ENCODE data around the gene USP13.
A peak's percentile ranks its signal among the peaks of the same experiment; 100 is the strongest.
"Not testable (repeated sequence)": the region's sequence is repeated elsewhere in the genome, so short reads cannot be mapped to it uniquely, and the experiment has no call there.

Gene USP13

GRCh38 chr3:179652447-179653095, at the start of gene USP13:
Gene USP13, plus strand, starts transcription at chr3:179653040. Its CDS starts 186 bp downstream, at chr3:179653226.
- peak; percentile 70 for DNase-seq

DNA sequence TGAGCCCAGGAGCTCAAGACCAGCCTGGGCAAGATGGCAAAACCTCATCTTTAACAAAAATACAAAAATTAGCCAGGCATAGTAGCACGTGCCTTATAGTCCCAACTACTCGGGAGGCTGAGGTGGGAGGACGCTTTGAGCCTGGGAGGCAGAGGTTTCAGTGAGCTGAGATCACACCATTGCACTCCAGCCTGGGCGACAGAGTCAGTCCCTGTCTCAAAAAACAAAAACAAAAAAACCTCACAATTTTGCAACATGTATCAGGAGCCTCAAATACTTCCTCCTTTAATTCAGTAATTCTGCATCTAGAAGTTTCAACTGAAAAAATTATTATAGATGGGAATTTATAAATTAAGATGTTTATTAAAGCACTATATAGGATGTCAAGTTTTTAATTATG, 49.5 kb upstream of the USP13 start:
- no peak for DNase-seq

GRCh38 chr3:179603831-179604230, 49.0 kb upstream of the USP13 start:
- no peak for DNase-seq

- DNase-seq = peak; percentile 94
Measured at GRCh38 chr3:179604321-179605078, 48.3 kb upstream of the USP13 start, which contains the start of the genes MRPL47 and NDUFB5. Gene MRPL47, minus strand, starts transcription at chr3:179604638. Its CDS starts 14 bp downstream, at chr3:179604624. Gene NDUFB5, plus strand, starts transcription at chr3:179604794. Its CDS starts 22 bp downstream, at chr3:179604816.

DNA sequence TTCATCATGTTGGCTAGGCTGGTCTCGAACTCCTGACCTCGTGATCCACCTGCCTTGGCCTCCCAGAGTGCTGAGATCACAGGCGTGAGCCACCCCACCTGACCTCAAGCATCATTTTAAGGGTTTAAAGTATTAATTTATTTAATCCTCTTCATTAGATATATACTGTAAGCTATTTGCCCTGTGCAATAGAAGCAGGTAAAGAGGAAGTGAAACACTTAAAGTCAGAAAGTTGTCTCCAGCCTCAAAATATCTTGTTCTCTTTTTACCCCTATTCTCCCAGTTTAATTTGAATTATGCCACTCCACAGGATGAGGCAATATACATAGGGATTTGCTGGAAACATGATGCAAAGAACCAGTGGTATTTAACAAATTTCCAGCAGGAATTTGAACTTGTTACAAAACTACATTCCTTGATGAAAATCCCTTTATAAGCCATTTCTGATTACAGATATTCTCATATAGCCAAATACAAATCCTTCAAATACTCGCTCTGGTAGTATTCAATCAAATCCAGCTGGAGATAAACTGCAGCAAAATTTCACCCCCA, 46.2 kb upstream of the USP13 start:
- DNase-seq = no peak

- DNase-seq = peak; percentile 18
Measured at GRCh38 chr3:179608931-179609720, 43.7 kb upstream of the USP13 start.

DNA sequence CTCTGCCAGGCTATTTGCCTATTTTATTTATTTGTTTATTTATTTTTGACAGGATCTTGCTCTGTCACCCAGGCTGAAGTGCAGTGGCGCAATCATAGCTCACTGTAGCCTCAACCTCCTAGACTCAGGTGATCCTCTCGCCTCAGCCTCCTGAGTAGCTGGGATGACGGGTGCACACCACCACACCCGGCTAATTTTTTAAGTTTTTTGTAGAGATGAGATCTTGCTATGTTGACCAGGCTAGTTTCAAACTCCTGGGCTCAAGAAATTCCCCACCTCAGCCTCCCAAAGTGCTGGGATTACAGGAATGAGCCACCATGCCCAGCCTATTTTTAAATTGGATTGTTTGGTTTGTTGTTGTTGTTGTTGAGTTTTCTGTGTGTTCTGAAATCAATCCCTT, 42.8 kb upstream of the USP13 start:
- DNase-seq = no peak

DNA sequence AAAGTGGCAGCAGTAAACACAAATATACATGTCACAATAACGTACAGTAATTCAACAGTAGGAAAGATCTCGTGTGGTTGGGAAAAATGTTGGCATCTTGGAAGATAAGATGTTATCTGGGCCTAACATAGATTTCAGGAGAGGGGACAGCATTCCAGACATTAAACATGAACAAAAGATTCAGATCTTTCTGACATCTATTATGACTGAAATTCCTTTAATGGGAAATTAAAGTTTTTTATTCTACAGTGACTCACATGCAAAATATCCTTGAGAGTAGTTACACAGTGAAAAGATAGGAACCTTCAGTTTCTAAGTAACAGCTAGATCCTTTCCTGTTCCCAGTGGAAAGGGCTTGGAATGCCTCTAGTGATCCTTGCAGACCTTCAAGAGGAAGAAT, 39.0 kb upstream of the USP13 start:
- DNase-seq = no peak

DNA sequence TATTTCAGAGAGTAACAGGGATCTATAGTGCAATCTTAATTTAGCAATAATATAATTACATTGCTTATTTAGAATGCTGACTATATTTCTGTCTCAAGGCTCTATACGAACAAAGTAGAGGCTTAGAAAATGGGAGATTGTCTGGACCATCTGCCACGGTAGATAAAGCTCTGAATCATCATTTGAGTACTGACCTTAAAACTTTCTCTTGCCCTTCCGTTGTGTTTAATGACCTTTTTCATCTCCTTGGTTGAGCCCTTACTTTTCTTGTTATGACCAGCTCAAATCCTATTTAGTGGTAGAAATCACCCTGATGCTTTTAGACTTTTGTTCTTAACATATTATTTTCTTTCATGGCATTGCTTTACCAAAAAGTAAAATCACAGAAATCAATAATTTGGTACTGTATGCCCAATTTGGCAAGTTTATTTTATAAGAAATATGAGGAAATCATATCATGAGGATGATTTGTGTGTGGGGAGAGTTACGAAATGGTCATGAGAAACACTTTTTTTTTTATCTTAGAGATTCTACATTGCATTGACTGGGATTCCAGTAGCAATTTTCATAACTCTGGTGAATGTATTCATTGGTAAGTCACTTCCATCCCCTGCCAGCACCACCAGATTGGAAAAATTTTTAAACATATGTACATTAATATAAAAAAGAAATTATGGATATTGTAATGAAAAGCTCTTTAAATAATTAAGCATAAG, 37.2 kb upstream of the USP13 start:
- no peak for DNase-seq

DNA sequence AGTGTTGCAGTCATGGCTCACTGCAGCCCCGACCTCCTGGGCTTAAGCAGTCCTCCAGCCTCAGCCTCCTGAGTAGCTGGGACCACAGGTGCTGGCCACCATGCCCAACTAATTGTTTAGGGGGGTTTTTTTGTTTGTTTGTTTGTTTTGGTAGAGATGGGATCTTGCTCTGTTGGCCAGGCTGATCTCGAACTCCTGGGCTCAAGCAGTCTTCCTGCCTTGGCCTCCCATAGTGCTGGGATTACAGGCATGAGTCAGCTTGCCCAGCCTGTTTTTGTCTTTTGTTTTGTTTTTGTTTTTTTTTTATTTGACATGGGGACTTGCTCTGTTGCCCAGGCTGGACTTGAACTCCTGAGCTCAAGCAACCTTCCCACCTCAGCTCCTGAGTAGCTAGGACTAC, 30.8 kb upstream of the USP13 start:
- no peak for DNase-seq

DNA sequence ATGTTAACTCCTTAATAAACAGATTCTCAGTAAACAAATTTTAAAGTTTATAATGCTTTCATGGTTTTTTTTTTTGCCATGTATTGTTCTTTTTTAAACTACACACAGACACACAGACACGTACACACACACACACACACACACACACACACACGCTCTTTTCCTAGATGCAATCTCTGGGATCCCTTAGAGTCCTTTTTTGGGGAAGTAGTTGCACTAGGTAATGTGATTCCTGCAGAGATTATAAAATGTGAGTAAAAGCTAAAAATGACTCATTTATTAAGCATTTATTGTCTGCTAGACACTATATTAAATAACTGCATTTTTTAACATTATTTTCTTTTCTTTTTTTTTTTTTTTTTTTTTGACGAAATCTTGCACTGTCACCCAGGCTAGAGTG, 28.4 kb upstream of the USP13 start:
- DNase-seq = no peak

DNA sequence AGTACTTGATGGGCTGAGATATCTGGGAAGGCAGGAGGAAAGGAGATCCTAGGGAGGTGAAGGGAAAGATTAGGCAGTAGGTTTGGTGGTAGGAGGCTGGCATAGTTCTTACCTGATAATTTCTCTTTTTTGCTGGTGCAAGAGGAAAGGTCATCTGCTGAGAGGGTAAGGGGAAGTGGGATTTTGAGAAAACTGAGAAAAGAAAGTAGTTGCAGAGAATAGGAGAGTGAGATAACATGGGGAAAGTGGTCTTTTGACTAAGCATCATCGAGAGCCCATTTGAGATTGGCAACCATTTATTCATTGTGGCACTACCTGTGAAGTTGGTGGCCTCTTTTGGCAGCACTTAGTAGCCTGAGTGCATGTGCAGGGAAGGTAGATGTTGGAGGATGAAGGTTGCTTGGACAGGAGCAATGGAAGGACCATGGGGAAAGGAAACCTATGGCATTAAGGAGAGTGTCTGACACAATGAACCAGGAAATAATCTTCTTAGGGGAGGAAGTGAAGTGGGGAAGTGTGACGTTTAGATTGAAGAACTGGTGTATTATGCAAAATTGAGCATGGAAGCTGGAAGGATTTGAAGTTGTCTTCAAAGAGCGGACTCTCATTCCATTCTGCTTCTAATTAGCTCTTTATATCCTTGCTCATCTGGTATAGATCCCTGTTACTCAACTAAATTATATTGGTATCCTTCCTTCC, 21.9 kb upstream of the USP13 start:
- no peak for DNase-seq

- no peak for DNase-seq
Measured at GRCh38 chr3:179640469-179640868, 12.4 kb upstream of the USP13 start.

- no peak for DNase-seq
Measured at GRCh38 chr3:179642871-179643270, 10.0 kb upstream of the USP13 start.

DNA sequence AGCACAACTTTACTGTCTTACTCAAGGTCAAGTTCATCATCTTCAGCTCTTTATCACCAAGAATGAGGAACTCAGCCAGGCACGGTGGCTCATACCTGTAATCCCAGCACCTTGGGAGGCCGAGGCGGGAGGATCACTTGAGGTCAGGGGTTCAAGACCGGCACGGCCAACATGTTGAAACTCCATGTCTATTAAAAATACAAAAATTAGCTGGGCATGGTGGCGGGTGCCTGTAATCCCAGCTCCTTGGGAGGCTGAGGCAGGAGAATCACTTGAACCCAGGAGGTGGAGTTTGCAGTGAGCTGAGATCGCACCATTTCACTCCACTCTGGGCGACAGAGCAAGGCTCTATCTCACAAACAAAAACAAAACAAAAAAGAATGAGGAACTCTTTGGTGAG, 9.0 kb upstream of the USP13 start:
- DNase-seq = not testable (repeated sequence)

GRCh38 chr3:179646177-179646576, 6.7 kb upstream of the USP13 start:
- DNase-seq = no peak

- no peak for DNase-seq
Measured at GRCh38 chr3:179651687-179652446, 973 bp upstream of the USP13 start.

DNA sequence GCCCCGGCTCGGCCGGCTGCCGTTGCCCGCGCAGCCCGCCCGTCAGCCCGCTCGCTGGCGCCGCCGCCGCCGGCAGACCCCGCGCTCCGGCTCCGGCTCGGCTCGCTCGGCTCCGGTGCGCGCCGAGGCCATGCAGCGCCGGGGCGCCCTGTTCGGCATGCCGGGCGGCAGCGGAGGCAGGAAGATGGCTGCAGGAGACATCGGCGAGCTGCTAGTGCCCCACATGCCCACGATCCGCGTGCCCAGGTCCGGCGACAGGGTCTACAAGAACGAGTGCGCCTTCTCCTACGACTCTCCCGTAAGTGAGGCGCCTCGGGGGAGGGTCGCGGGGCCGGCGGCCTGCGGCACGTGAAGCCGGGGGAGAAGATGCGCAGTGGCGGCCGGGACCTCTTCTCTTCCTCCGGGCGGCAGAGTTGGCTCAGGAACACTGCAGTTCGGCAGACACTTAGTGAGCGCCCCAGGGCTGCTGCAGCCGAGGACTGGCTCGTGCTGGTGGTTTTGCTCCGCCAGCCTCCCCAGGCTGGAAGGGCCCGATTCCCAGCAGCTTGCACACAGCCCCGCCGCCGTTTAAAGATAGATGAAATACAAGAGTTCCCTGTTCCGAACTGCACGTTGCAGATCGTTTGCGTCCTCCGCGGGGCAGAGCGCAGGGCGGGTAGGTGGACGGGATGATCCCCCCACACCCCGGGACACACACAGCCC, 407 bp downstream of the USP13 start:
- peak; percentile 73 for DNase-seq

- no peak for DNase-seq
Measured at GRCh38 chr3:179655236-179655635, 2.4 kb downstream of the USP13 start.

- no peak for DNase-seq
Measured at GRCh38 chr3:179658606-179659005, 5.8 kb downstream of the USP13 start.
